GM12891 (cell line): Measurements from ENCODE around the gene PAK5.

ENCODE experiments used
- DNase-seq: peaks from one replicate; pipeline ENCODE4 v3.0.0; 2011; ENCODE audit warnings: low spot score; ENCODE audit not compliant: insufficient read length
- FAIRE-seq: peaks from 2 replicates; lab custom pipeline; 2011; peaks lifted over from hg19 to GRCh38; lab: Jason Lieb, UNC
- PAX5 ChIP-seq: IDR thresholded peaks from 2 replicates; pipeline ENCODE4 v1.6.1; 2011; ENCODE audit warnings: low read length, moderate library complexity, mild to moderate bottlenecking; ENCODE audit not compliant: insufficient read depth, severe bottlenecking
- POLR2A ChIP-seq: IDR thresholded peaks from 2 replicates; pipeline ENCODE4 v1.6.1; 2011; ENCODE audit warnings: low read depth, low read length, control low read depth
- POLR2AphosphoS5 ChIP-seq: IDR thresholded peaks from 2 replicates; pipeline ENCODE4 v1.6.1; 2011; ENCODE audit warnings: low read depth, low read length, control low read depth
- POU2F2 ChIP-seq: IDR thresholded peaks from 2 replicates; pipeline ENCODE4 v1.6.1; 2011; ENCODE audit warnings: low read depth, mild to moderate bottlenecking, control low read depth, low read length, moderate library complexity
- SPI1 ChIP-seq: IDR thresholded peaks from 2 replicates; pipeline ENCODE4 v1.6.1; 2011; ENCODE audit warnings: low read depth, low read length, control low read depth
- TAF1 ChIP-seq: IDR thresholded peaks from 2 replicates; pipeline ENCODE4 v1.6.1; 2011; ENCODE audit warnings: low read depth, low read length, control low read depth

Gene PAK5

GRCh38 chr20:9503526-9504245 lies 335.2 kb downstream of the PAK5 start:
- FAIRE-seq = no peak
- TF ChIP-seq TAF1 = no peak
- no peak for TF ChIP-seq PAX5
- no peak for TF ChIP-seq POLR2A
- no peak for TF ChIP-seq POU2F2
- TF ChIP-seq SPI1 = no peak
- no peak for TF ChIP-seq POLR2AphosphoS5
- no peak for DNase-seq

GRCh38 chr20:9501473-9501872 lies 337.4 kb downstream of the PAK5 start:
- TF ChIP-seq PAX5 (no peak), SPI1 (no peak), TAF1 (no peak), POLR2AphosphoS5 (no peak), POLR2A (no peak), POU2F2 (no peak)
- no peak for DNase-seq
- FAIRE-seq = no peak

- DNase-seq (no peak), FAIRE-seq (no peak)
- TF ChIP-seq POLR2A = no peak
- no peak for TF ChIP-seq POLR2AphosphoS5
- no peak for TF ChIP-seq PAX5
- peak; percentile 79 for TF ChIP-seq SPI1
- TF ChIP-seq POU2F2 = no peak
Measured at GRCh38 chr20:9500121-9500520, 338.8 kb downstream of the PAK5 start.

GRCh38 chr20:9499126-9499899 lies 339.6 kb downstream of the PAK5 start:
- DNase-seq (no peak), FAIRE-seq (no peak)
- no peak for TF ChIP-seq POLR2A

GRCh38 chr20:9498322-9498721 lies 340.6 kb downstream of the PAK5 start:
- no peak for DNase-seq
- no peak for FAIRE-seq
- TF ChIP-seq SPI1 = no peak
- TF ChIP-seq POLR2A = no peak
- no peak for TF ChIP-seq POLR2AphosphoS5
- TF ChIP-seq PAX5 = no peak
- no peak for TF ChIP-seq POU2F2
- TF ChIP-seq TAF1 = no peak

- DNase-seq = no peak
- TF ChIP-seq POLR2AphosphoS5 = no peak
- TF ChIP-seq POLR2A = no peak
- TF ChIP-seq PAX5 = no peak
- no peak for TF ChIP-seq SPI1
- TF ChIP-seq POU2F2 = no peak
- TF ChIP-seq TAF1 = no peak
- no peak for FAIRE-seq
Measured at GRCh38 chr20:9496155-9496554, 342.7 kb downstream of the PAK5 start.

- DNase-seq (no peak), FAIRE-seq (no peak)
- TF ChIP-seq TAF1 (no peak), SPI1 (no peak), POLR2A (no peak), POU2F2 (no peak), POLR2AphosphoS5 (no peak), PAX5 (no peak)
Measured at GRCh38 chr20:9495701-9496100, 343.2 kb downstream of the PAK5 start.

- no peak for FAIRE-seq
- no peak for DNase-seq
- TF ChIP-seq POU2F2 (no peak), POLR2AphosphoS5 (no peak), POLR2A (no peak), TAF1 (no peak), PAX5 (no peak), SPI1 (no peak)
Measured at GRCh38 chr20:9493803-9494202, 345.1 kb downstream of the PAK5 start.

- TF ChIP-seq SPI1 = no peak
- no peak for TF ChIP-seq POLR2AphosphoS5
- no peak for TF ChIP-seq POLR2A
- TF ChIP-seq TAF1 = no peak
- TF ChIP-seq POU2F2 = no peak
- no peak for TF ChIP-seq PAX5
- no peak for DNase-seq
- FAIRE-seq = no peak
Measured at GRCh38 chr20:9492067-9492466, 346.8 kb downstream of the PAK5 start.

- FAIRE-seq = no peak
- TF ChIP-seq SPI1 (no peak), POU2F2 (no peak), PAX5 (no peak), POLR2AphosphoS5 (no peak), POLR2A (no peak), TAF1 (no peak)
- no peak for DNase-seq
Measured at GRCh38 chr20:9491324-9491723, 347.6 kb downstream of the PAK5 start.
